ENCODE results near the gene LPP.

- TF ChIP-seq CTCF (IDR thresholded peaks at IDR 0.05; ENCODE audit: insufficient read depth, low read length, poor library complexity, severe bottlenecking) (no peak), EZH2phosphoT487 (conservative IDR thresholded peaks at IDR 0.05; ENCODE audit: low read length) (no peak)
Observed at GRCh38 chr3:188658606-188659005, 504.6 kb downstream of the LPP start.

All from SU-DHL-6 (cell line).